LNCAP (cell line): ENCODE measurements around the gene PTAFR.

Experiments
- TF ChIP-seq, protein P1 (sequence below): fragments of 450-650 bp; IDR thresholded peaks from 2 replicates; pipeline ENCODE4 v1.5.1; 2017; ENCODE audit warnings: mild to moderate bottlenecking

Gene PTAFR

DNA sequence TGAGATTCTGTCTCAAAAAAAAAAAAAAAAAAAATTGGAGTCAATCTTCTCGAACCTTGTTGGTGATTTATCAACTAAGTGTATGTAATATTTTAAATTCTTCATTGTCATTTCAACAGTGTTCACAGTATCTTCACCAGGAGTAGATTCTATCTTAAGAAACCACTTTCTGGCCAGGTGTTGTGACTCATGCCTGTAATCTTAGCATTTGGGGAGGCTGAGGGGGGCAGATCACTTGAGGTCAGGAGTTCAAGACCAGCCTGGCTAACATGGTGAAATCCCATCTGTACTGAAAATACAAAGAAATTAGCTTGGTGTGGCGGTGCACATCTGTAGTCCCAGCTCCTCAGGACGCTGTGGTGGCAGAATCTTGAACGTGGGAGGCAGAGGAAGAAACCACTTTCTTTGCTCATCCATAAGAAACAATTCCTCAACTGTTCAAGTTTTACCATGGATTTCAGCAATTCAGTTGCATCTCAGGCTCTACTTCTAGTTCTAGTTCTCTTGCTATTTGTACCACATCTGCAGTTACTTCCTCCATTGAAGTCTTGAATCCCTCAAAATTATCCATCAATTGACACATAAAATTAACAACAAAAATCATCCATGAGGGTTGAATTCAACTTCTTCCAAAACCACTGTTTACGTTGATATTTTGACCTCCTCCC is 57.7 kb downstream of the PTAFR start:
- TF ChIP-seq, protein P1, sequence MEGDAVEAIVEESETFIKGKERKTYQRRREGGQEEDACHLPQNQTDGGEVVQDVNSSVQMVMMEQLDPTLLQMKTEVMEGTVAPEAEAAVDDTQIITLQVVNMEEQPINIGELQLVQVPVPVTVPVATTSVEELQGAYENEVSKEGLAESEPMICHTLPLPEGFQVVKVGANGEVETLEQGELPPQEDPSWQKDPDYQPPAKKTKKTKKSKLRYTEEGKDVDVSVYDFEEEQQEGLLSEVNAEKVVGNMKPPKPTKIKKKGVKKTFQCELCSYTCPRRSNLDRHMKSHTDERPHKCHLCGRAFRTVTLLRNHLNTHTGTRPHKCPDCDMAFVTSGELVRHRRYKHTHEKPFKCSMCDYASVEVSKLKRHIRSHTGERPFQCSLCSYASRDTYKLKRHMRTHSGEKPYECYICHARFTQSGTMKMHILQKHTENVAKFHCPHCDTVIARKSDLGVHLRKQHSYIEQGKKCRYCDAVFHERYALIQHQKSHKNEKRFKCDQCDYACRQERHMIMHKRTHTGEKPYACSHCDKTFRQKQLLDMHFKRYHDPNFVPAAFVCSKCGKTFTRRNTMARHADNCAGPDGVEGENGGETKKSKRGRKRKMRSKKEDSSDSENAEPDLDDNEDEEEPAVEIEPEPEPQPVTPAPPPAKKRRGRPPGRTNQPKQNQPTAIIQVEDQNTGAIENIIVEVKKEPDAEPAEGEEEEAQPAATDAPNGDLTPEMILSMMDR, result no peak

DNA sequence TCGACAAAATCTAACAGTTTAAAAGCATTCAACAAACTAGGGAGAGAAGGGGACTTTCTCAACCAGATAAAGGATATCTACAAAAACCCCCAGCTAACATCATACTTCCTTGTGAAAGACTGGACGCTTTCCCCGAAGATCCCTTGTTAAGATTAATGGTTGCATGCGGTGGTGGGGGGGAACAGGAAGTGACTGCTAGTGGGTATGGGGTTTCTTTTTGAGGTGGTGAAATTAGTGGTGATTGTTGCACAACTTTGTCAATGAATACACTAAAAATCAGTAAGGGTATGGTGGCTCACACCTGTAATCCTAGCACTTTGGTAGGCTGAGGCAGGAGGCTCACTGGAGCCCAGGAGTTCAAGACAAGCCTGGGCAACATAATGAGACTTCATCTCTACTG is 61.2 kb downstream of the PTAFR start:
- TF ChIP-seq, protein P1, result no peak

DNA sequence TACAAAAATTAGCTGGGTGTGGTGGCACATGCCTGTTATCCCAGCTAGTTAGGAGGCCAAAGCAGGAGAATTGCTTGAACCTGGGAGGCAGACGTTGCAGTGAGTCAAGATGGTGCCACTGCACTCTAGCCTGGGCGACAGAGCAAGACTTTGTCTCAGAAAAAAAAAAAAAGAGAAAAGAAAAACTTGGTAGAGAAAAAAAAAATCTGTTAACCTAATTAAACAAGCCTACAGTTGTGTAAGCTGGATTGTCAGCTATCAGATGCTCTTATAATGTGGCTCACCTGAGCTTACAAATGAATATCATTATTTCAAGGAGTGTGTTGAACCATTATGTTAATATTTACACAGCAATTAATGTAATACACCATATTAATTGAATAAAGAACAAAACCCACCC is 61.6 kb downstream of the PTAFR start:
- TF ChIP-seq, protein P1, result no peak

DNA sequence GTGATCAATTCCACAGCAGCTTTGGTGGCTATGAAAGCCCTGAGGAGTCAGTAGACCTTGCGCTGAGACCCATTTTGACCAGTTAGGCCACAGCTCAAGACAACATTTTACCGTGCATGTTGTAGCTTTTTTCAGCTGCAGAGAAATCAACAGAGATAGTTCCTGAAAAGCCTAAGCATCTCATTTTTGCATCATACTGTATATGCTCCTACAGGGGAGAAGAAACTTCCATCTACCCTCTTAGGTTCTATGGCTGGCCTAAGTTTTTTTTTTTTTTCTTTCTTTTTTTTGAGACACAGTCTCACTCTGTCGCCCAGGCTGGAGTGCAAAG is 63.3 kb downstream of the PTAFR start:
- TF ChIP-seq, protein P1, result no peak

DNA sequence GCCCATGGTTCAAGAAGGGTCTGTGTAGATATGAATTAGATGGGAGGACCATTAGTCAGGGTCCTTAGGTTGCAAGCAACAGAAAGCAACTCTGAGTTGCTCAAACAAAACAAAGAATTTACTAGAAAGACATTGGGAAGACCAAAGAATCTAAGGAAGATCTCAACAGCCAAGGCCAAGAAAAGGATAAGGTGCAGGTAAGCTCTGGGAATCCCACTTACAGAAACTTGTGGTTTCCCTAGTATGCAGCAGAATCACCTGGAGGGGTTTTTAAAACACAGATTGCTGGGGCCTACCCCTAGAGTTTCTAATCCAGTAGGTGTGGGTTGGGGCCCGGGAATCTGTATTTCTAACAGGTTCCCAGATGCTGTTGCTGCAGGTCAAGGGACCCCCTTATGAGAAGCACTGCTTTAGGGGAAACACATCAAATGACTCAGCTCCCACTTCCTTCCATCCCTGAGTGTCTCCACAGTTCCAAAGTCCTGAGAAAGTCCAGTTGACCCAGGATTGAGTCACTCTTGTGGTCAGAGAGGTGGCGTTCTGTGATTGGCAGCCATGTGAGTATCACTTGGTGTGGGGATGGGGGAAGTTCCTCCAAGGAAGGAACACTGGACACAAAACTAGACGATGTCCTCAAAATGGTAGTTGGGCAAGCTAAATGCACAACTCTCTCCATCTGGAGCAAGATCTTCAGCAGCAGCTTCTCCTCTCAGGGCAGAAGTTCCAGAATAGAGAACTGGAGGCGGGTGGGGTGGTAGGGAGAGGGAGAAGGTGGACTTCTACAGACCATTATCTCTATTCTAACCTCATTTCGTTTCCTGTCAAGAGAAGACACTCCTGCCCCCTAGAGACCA is 63.9 kb downstream of the PTAFR start:
- TF ChIP-seq, protein P1, result no peak

DNA sequence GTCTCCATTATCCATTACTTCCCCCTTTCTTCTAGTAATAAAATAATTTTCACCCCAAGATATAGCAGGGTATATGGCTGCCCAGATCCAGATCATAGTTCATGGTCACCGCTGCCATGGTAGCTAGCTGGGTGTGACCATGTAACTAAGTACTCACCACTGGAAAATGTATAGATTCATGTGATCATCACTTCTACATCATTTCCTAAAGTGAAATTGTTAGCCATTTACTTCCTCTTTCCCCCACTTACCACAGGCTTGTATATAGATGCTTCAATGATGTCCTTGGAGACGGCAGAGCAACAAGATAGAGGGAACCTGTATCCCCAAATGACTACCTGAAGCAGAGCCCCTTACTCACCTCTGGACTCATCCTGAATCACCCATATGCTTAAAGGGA is 65.3 kb downstream of the PTAFR start:
- TF ChIP-seq, protein P1, result no peak

DNA sequence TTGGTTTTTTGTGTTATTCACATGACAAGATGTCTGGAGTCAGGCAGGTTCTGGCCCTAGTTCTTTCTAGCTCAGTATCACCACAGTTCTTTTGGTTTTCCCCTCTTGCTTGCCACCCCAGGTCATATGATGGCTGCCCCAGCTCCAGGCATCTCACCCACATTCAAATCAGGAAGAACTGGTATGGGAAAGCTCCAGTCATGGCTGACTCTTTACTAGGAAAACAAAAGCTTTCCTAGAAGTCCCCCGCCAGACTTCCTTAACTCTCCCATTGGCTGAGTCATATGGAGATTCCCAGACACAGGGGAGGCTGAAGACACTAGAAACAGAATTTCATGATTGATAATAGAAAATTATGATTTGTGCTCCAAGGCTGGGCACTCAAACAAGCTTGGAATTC is 65.9 kb downstream of the PTAFR start:
- TF ChIP-seq, protein P1, result no peak
